ENCODE results near the gene PIGL.

DNA sequence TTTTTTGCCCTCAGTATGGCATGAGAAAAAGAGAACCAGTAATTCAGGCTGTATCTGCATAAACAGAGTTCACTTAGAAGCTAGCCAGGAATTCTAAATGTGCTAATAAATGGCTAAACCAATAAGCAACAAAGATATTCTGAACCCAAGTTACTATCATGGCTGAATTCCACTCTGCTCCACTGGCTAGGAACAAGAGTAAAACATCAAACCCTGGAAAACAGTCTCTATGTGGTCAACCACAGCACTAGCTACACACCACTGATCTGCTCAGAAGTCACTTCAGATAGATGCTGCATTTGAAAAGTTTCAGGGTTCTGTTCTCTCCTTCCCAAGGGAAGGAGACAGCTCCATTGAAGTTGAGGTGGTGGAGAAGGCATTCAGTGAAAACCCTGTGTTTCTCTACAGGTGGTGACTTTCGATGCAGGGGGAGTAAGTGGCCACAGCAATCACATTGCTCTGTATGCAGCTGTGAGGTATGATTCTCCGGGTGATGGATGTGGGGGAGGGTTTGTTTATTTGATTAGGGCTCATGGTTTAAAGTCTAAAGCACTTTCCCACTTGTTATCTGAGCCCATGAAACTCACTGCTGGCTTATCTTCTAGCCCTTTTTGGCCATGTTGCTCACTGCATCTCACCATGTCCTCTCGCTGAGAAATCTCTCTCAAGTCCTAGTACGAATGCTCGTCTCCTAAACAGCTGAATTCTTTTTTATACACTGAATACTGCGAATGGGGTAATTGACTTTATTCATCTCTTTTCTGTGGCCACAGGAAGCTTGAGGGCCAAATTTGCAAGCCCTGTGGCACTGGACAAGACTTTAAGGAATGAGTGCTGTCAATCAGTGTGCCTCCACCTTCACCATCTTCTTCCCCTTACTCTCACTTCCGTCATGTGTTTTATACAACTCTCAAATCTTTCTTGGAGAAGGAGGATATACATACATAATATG is 96.4 kb downstream of the PIGL start:
- no peak for TF ChIP-seq EZH2 (IDR thresholded peaks at IDR 0.05; ENCODE audit: borderline replicate concordance, insufficient read depth, low read depth, low read length, poor library complexity, severe bottlenecking)
- TF ChIP-seq, protein P1, sequence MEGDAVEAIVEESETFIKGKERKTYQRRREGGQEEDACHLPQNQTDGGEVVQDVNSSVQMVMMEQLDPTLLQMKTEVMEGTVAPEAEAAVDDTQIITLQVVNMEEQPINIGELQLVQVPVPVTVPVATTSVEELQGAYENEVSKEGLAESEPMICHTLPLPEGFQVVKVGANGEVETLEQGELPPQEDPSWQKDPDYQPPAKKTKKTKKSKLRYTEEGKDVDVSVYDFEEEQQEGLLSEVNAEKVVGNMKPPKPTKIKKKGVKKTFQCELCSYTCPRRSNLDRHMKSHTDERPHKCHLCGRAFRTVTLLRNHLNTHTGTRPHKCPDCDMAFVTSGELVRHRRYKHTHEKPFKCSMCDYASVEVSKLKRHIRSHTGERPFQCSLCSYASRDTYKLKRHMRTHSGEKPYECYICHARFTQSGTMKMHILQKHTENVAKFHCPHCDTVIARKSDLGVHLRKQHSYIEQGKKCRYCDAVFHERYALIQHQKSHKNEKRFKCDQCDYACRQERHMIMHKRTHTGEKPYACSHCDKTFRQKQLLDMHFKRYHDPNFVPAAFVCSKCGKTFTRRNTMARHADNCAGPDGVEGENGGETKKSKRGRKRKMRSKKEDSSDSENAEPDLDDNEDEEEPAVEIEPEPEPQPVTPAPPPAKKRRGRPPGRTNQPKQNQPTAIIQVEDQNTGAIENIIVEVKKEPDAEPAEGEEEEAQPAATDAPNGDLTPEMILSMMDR (IDR thresholded peaks at IDR 0.05) = no peak

All from B cell (primary cell).